ENCODE measurements around the gene IKZF4. TPM values are rescaled to one million over a fixed set of nuclear protein-coding genes. Genes with fewer than 3 reads are reported as not detected.

IKZF4 gene
- total RNA-seq, 3 donors from 2014 or later = 2.9 to 4.6 (median 4.2) TPM

- peak overlapping the region; percentile 57 to 71 for H3K27ac ChIP-seq
- H3K9me3 ChIP-seq = no peaks in the 10 kb centered on the region
- H3K27me3 ChIP-seq = no peaks in the 10 kb centered on the region
- no peaks in the 10 kb centered on the region for H3K36me3 ChIP-seq
- no peak for TF ChIP-seq POLR2AphosphoS5 (IDR thresholded peaks at IDR 0.05)
- no peak for TF ChIP-seq POLR2A (IDR thresholded peaks at IDR 0.05)
- no peak for TF ChIP-seq CTCF (IDR thresholded peaks at IDR 0.05)
- intact Hi-C loops (cut with DNase I; ENCODE audit: low total_unique reads) = no loop called here
- peak; percentile 64 to 91 for DNase-seq (ENCODE audit: low spot score in 2 of 2)
- H3K4me3 ChIP-seq = no peak overlapping the region
- peaks cover 0 to 9% of the 10 kb centered on the region in 2 donors for H3K4me1 ChIP-seq
Measured at GRCh38 chr12:56087220-56087619, 66.4 kb downstream of the IKZF4 start.

Other genes starting within 250 kb of the IKZF4 start
- gene SARNP, start 203.3 kb upstream of the IKZF4 start, total RNA-seq = 10 to 100 TPM; 54.7 to 64.3 (median 55.3) TPM
- 10 to 100 TPM; 13.1 to 28.5 (median 21.0) TPM for gene ORMDL2, start 203.0 kb upstream of the IKZF4 start, total RNA-seq
- gene DNAJC14, start 191.5 kb upstream of the IKZF4 start, total RNA-seq = 10 to 100 TPM; 31.0 to 46.2 (median 36.1) TPM
- gene MMP19, start 178.1 kb upstream of the IKZF4 start, total RNA-seq = 10 to 100 TPM; 21.9 to 50.6 (median 47.9) TPM
- 10 to 100 TPM; 25.9 to 38.1 (median 33.0) TPM for gene PYM1, start 93.1 kb upstream of the IKZF4 start, total RNA-seq
- 10 to 100 TPM; 25.1 to 50.5 (median 44.2) TPM for gene DGKA, start 89.9 kb upstream of the IKZF4 start, total RNA-seq
- 10 to 100 TPM in 1 of 3 donors, 1 to 10 TPM in 2; 4.7 to 18.7 (median 7.4) TPM for gene PMEL, start 55.0 kb upstream of the IKZF4 start, total RNA-seq
- 10 to 100 TPM in 2 of 3 donors, 1 to 10 TPM in 1; 8.2 to 27.2 (median 27.1) TPM for gene CDK2, start 54.2 kb upstream of the IKZF4 start, total RNA-seq
- 10 to 100 TPM; 74.9 to 98.8 (median 75.7) TPM for gene RAB5B, start 47.0 kb upstream of the IKZF4 start, total RNA-seq
- gene SUOX, start 23.8 kb upstream of the IKZF4 start, total RNA-seq = 10 to 100 TPM; 24.6 to 30.2 (median 29.9) TPM
- gene RPS26, start 20.9 kb downstream of the IKZF4 start, total RNA-seq = 1,000 to 10,000 TPM in 1 of 3 donors, 100 to 1,000 TPM in 2; 557 to 1,840 (median 572) TPM
- 100 to 1,000 TPM in 2 of 3 donors, under 1 TPM in 1; 0.48 to 187 (median 119) TPM for gene ERBB3, start 59.1 kb downstream of the IKZF4 start, total RNA-seq
- 100 to 1,000 TPM in 2 of 3 donors, 10 to 100 TPM in 1; 94.4 to 134 (median 116) TPM for gene PA2G4, start 83.5 kb downstream of the IKZF4 start, total RNA-seq
- 1,000 to 10,000 TPM; 3,675 to 5,580 (median 4,429) TPM for gene RPL41, start 95.6 kb downstream of the IKZF4 start, total RNA-seq
- 1 to 10 TPM; 3.6 to 4.8 (median 4.7) TPM for gene ZC3H10, start 97.2 kb downstream of the IKZF4 start, total RNA-seq
- 100 to 1,000 TPM; 132 to 243 (median 146) TPM for gene ESYT1, start 107.2 kb downstream of the IKZF4 start, total RNA-seq
- gene MYL6B, start 131.5 kb downstream of the IKZF4 start, total RNA-seq = 10 to 100 TPM; 29.6 to 52.8 (median 43.2) TPM
- gene MYL6, start 137.3 kb downstream of the IKZF4 start, total RNA-seq = 1,000 to 10,000 TPM; 1,725 to 2,481 (median 1,981) TPM
- 100 to 1,000 TPM; 105 to 114 (median 106) TPM for gene SMARCC2, start 168.4 kb downstream of the IKZF4 start, total RNA-seq
- gene RNF41, start 200.9 kb downstream of the IKZF4 start, total RNA-seq = 10 to 100 TPM; 64.4 to 86.6 (median 81.3) TPM
- 10 to 100 TPM; 24.7 to 31.2 (median 27.5) TPM for gene NABP2, start 203.3 kb downstream of the IKZF4 start, total RNA-seq
- gene SLC39A5, start 209.0 kb downstream of the IKZF4 start, total RNA-seq = under 1 TPM in 1 of 3 donors, not detected in 2; 0.98 TPM
- 10 to 100 TPM; 12.8 to 18.4 (median 14.9) TPM for gene ANKRD52, start 237.3 kb downstream of the IKZF4 start, total RNA-seq
- 10 to 100 TPM; 18.7 to 23.7 (median 18.7) TPM for gene COQ10A, start 245.9 kb downstream of the IKZF4 start, total RNA-seq